Left kidney (tissue), 2 donors: Measurements from ENCODE around the gene IRF1. TPM values are rescaled to one million over a fixed set of nuclear protein-coding genes. Genes with fewer than 3 reads are reported as not detected.

Experiments
- DNase-seq: peaks from one replicate; pipeline ENCODE4 v3.0.0-alpha.2; 2013
- polyA plus RNA-seq: library from polyadenylated mRNA; unstranded; fragments of 120-200 nt; gene quantifications from one replicate; pipeline ENCODE4 v1.2.1, GENCODE V29; 2013; ENCODE audit not compliant: insufficient read length

The IRF1 gene
- polyA plus RNA-seq, 1 donor = 16.2 TPM

GRCh38 chr5:132475497-132475882, 15.1 kb downstream of the IRF1 start:
- DNase-seq = no peak

DNA sequence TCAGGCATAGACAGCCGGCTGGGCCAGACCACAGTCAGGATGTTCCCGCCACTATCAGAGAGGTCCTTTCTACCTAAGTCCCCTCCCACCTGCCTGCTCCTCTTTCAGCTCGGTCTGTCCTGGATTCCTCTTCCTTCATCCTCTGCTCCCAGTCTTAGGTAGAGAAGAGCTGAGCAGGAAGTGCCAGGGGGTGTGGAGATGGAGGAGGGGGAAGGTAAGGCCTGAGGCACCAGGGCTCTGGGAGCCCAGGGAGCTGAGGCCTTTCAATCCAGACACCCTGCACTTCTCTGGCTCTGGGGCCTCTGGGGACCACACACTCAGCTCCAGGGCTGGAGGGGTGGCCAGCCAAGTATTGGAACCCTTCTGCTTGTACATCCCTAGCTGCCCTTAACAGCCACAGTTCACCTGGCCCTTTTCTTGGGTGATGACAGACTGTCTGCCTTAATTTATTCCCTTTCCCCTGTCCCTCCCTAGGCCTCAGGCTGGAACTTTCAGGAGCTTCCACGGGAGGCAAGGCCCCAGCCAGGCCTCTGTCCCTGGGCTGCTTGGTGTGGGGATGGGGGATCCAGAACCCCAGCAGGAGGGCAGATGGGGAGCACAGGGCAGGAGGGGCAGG, 15.6 kb downstream of the IRF1 start:
- no peak for DNase-seq

- no peak for DNase-seq
Observed at GRCh38 chr5:132474131-132474723, 16.3 kb downstream of the IRF1 start.

GRCh38 chr5:132473668-132474067, 16.9 kb downstream of the IRF1 start:
- no peak for DNase-seq

DNA sequence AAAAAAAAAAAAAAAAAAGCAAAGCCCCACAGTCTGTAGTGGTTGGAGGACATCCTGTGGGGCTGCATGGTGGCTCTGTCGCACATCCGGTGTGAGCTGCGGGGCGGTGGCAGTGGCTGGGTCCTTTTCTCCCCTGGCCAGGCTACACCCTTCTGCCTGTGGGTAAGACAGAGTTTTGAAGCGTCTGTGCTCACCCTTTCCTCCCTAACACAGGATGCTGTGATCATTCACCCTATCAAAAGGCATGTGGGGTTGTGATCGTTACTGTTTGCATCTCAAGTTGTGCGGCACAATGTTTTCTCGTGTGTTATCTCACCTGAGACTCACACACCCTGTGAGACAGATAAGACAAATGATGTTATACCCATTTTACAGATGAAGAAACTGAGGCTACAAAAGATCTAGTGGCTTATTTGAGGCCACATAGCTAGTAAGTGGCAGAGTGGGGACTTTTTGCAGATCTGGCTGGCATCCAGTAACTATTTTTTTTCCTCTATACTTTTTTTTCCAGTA, 17.5 kb downstream of the IRF1 start:
- DNase-seq = no peak

- no peak for DNase-seq
Observed at GRCh38 chr5:132472431-132472830, 18.1 kb downstream of the IRF1 start.

GRCh38 chr5:132471944-132472343, 18.6 kb downstream of the IRF1 start:
- no peak for DNase-seq

GRCh38 chr5:132471151-132471907, 19.2 kb downstream of the IRF1 start:
- no peak for DNase-seq

GRCh38 chr5:132470596-132470995, 20.0 kb downstream of the IRF1 start:
- no peak for DNase-seq

DNA sequence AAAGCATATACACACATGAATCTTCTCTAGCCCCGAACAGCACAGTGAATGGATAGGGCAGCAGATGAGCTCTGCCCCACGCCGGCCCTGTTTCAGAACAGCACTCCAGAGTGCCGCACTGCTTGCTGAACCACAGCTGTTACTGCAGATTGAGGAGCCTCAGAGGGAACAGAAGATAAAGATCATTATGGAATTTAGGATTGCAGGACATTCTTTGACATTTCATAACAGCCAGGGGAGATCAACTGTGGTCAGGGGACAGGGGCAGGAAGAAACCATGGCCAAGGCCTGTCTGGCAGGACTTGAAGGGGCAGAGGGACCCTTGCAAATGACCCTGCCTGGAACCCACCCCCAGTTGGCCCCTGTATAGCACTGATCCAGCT, 20.6 kb downstream of the IRF1 start:
- DNase-seq = no peak

- DNase-seq = no peak
Observed at GRCh38 chr5:132469380-132470009, 21.1 kb downstream of the IRF1 start.

- DNase-seq = no peak
Observed at GRCh38 chr5:132468656-132469379, 21.8 kb downstream of the IRF1 start.

DNA sequence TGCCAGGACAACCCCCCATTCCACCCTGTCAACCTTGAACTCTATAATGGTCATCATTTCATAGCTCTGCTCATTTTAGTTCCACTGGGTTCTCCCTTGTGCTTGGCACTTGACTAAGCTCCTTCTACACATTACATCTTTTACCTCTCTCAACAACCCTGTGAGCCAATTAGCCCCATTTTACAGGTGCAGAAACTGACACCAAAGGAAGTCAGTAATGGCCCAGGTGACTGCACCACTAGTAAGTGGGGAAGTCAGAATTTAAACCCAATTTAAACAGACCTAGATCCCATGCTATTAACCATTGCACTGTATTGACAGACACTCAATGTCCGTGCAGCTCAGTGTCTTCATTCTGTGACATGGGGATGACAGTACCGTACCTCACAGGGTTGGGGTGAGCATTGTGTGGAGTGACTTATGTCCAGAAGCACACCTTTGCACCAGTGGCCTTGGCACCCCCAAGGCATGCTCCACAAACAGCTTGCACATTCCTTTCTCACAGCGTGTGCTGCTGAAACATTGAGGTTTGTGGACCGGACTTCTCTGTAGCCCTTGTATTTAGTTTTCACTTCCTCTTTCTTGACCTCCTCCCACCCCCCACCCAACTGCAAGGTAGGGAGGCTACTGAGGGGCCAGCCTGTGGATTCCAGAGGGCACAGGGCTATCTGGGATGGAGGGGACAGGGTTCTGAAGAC, 23.1 kb downstream of the IRF1 start:
- no peak for DNase-seq

GRCh38 chr5:132466433-132467286, 23.9 kb downstream of the IRF1 start:
- DNase-seq = no peak

GRCh38 chr5:132465059-132465707, 25.4 kb downstream of the IRF1 start:
- DNase-seq = no peak

DNA sequence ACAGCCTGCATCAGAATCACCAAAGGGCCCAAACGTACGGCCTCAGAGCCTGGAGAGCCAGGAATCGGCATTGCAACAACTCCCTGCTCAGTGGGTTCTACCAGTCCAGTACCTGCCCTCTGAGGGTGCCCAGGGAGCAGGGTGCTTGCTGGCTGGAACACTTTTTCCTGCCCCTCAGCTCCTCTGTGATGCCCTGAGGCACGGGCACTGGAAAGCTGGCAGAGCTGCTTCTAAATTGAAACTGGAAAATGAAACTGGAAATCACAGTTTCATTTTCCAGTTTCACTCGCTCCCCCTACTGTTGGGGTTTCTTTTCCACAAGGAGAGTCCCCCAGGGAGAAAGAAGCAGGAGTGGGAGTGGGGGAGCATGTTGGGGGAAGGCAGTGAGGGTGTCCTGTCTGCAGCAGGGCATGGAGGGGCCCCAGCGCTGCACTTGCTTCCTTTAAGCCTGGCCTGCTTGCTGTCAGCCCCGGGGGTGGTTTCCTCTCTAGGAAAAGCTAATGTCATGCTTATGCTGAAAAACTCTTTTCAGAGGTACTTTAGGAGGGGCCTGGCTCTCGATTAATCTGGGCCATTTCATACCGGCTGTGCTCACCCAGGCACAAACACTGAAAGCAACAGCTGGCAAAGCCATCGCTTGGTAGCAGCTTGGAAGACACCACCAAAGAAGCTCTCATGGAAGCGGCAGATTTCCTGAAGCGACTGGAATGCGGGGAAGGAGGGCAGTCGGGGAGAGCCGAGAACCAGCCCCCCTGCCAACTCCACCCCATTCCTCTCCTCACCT, 26.2 kb downstream of the IRF1 start:
- DNase-seq = no peak

GRCh38 chr5:132463811-132464155, 26.8 kb downstream of the IRF1 start:
- no peak for DNase-seq

DNA sequence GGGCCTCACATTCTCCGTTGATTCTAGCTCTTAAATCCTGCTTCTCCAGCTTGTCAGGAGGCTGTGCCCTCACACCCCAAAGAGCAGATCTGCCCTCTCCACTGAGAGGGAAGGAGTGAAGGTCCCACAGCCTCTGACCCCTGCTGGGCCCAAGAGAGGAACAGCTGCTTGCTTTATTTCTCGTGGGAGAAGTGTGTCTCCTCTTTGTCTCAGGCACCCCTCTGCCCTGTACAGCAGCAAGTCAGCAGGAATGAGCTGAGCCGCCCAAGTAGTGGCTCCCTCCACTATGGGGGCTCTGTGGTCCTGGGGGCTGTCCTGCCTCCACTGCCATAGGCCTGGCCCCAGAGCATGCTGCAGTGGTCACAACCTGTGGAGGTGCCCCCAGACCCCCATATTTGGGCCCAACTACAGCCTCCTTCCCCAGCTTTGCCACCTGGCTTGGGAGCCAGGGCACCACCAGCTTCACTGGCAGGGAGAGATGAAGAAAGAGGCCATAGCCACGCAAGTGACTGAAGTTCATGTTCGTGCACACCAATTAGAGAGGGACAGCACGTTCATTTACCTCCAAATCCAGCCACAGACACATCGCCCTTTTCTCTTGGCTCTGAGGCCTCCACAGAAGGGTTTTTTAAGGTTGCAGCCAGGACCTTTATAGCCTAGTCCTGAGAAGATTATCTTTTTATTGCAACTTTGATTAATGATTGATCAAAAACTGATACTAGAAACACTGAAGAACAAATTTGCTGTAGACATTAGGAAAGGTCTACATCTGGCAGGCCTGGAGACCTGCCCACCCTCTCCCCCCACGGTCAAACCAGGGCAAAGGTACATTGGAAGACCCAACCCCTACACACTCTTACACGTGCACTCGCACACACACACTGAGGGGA, 27.5 kb downstream of the IRF1 start:
- DNase-seq = no peak
